SK-N-SH (cell line): ENCODE data around the gene PRIM1. TPM values are rescaled to one million over a fixed set of nuclear protein-coding genes. Genes with fewer than 3 reads are reported as not detected.

Experiments
- CTCF ChIA-PET: fragments of 300-600, 350-600 bp; formaldehyde crosslinking; extraction: SDS; loops from one replicate; lab custom pipeline; 2021; lab: Yijun Ruan, JAX
- POLR2A ChIA-PET: fragments of 350-600 bp; sonication (Branson Sonifier 250); formaldehyde crosslinking; extraction: SDS; loops from one replicate; lab custom pipeline; 2020; ENCODE audit warnings: antibody characterized with exemption, inconsistent platforms; lab: Yijun Ruan, JAX
- DNase-seq: peaks from one replicate; pipeline ENCODE4 v3.0.0; 2012
- H2AFZ ChIP-seq: fragments of 200-600 bp; sonication (generic); 2 replicates; pipeline ENCODE4 v1.8.1; 2016; ENCODE audit warnings: antibody characterized with exemption, mild to moderate bottlenecking, low read depth
- H3F3A ChIP-seq: fragments of 200-600 bp; sonication (generic); replicated peaks from 2 replicates; pipeline ENCODE3; 2016; ENCODE audit warnings: antibody characterized with exemption, mild to moderate bottlenecking; ENCODE audit not compliant: insufficient read depth
- H3K27ac ChIP-seq, 2 experiments: fragments of 200-500 bp in 1 of 2; fragments of 200-600 bp in 1 of 2; sonication (Bioruptor generic) in 1 of 2; sonication (generic), shearing (Covaris generic) in 1 of 2; 2 replicates each; pipeline versions ENCODE4 v1.5.1 to v1.6.1; 2014 to 2016; ENCODE audit warnings: low read depth in 2 of 2, inconsistent platforms in 1 of 2, low read length in 1 of 2, mild to moderate bottlenecking in 1 of 2, mixed read lengths in 1 of 2
- H3K27me3 ChIP-seq: fragments of 200-600 bp; sonication (generic), shearing (Covaris generic); 2 replicates; pipeline ENCODE4 v1.6.1; 2016; ENCODE audit warnings: mixed run types; ENCODE audit not compliant: insufficient read depth
- H3K36me3 ChIP-seq, 2 experiments: fragments of 200-500 bp in 1 of 2; fragments of 200-600 bp in 1 of 2; sonication (Bioruptor generic) in 1 of 2; sonication (generic) in 1 of 2; replicated peaks in 1 of 2; 2 replicates each; pipeline versions ENCODE3 to v1.5.1; 2014 to 2016; ENCODE audit warnings: low read length in 1 of 2, mild to moderate bottlenecking in 1 of 2; ENCODE audit not compliant: insufficient read depth in 2 of 2, control insufficient read depth in 1 of 2
- H3K4me1 ChIP-seq, 2 experiments: fragments of 200-500 bp in 1 of 2; fragments of 200-600 bp in 1 of 2; sonication (Bioruptor generic) in 1 of 2; sonication (generic), shearing (Covaris generic) in 1 of 2; 2 replicates each; pipeline versions ENCODE4 v1.5.1 to v1.6.1; 2014 to 2016; ENCODE audit warnings: low read depth in 1 of 2, low read length in 1 of 2, mixed run types in 1 of 2; ENCODE audit not compliant: insufficient read depth in 2 of 2, control insufficient read depth in 1 of 2
- H3K4me2 ChIP-seq: fragments of 200-600 bp; sonication (generic), shearing (Covaris generic); 2 replicates; pipeline ENCODE4 v1.6.1; 2017; ENCODE audit warnings: mixed run types
- H3K4me3 ChIP-seq, 2 experiments: fragments of 200-500 bp in 1 of 2; fragments of 200-600 bp in 1 of 2; sonication (Bioruptor generic) in 1 of 2; sonication (generic), shearing (Covaris generic) in 1 of 2; 2 replicates each; pipeline versions ENCODE4 v1.5.1 to v1.8.1; 2014 to 2016; ENCODE audit warnings: low read depth in 2 of 2, inconsistent platforms in 1 of 2, low read length in 1 of 2, mild to moderate bottlenecking in 1 of 2, mixed read lengths in 1 of 2, moderate library complexity in 1 of 2
- H3K79me2 ChIP-seq: fragments of 200-600 bp; sonication (generic); 2 replicates; pipeline ENCODE4 v1.8.1; 2017; ENCODE audit warnings: mild to moderate bottlenecking; ENCODE audit not compliant: insufficient read depth
- H3K9ac ChIP-seq: fragments of 200-600 bp; sonication (generic); 2 replicates; pipeline ENCODE4 v1.6.1; 2017; ENCODE audit warnings: mixed run types
- H3K9me2 ChIP-seq: fragments of 200-600 bp; sonication (generic); 2 replicates; pipeline ENCODE4 v1.6.1; 2017; ENCODE audit warnings: mixed run types
- H3K9me3 ChIP-seq: fragments of 200-600 bp; sonication (generic); 2 replicates; pipeline ENCODE4 v1.6.1; 2017; ENCODE audit warnings: mixed run types, mild to moderate bottlenecking, moderate library complexity
- H4K20me1 ChIP-seq: fragments of 200-600 bp; sonication (generic); 2 replicates; pipeline ENCODE4 v1.6.1; 2017; ENCODE audit warnings: mild to moderate bottlenecking, mixed run types; ENCODE audit not compliant: insufficient read depth
- CHD2 ChIP-seq: fragments of 150-350 bp; IDR thresholded peaks from 2 replicates; pipeline ENCODE4 v1.6.1; 2018; ENCODE audit warnings: low read length; ENCODE audit not compliant: partially characterized antibody
- EP300 ChIP-seq, 2 experiments: IDR thresholded peaks; 2 replicates each; pipeline versions ENCODE4 v1.4.0 to v1.6.1; 2012; ENCODE audit warnings: borderline replicate concordance in 1 of 2, low read depth in 1 of 2, low read length in 1 of 2
- EZH2phosphoT487 ChIP-seq: fragments of 200-600 bp; sonication (generic); IDR thresholded peaks from 2 replicates; pipeline ENCODE4 v1.6.1; 2017; ENCODE audit warnings: low read depth, mixed run types, mild to moderate bottlenecking, antibody characterized with exemption, moderate library complexity, borderline replicate concordance
- FOSL2 ChIP-seq: IDR thresholded peaks from 2 replicates; pipeline ENCODE4 v1.4.0; 2012; ENCODE audit warnings: low read depth, mild to moderate bottlenecking, moderate library complexity, borderline replicate concordance
- NFIC ChIP-seq: IDR thresholded peaks from 2 replicates; pipeline ENCODE4 v1.4.0; 2012; ENCODE audit warnings: borderline replicate concordance
- POLR2AphosphoS5 ChIP-seq: IDR thresholded peaks from 2 replicates; pipeline ENCODE4 v1.6.1; 2012; ENCODE audit warnings: low read depth, low read length
- SMC3 ChIP-seq: IDR thresholded peaks from 2 replicates; pipeline ENCODE4 v1.6.1; 2012; ENCODE audit warnings: low read depth, low read length, improper control_type of control experiment
- TAF1 ChIP-seq: IDR thresholded peaks from 2 replicates; pipeline ENCODE4 v1.6.1; 2012; ENCODE audit warnings: low read depth, mild to moderate bottlenecking, low read length, moderate library complexity, borderline replicate concordance
- TEAD4 ChIP-seq: IDR thresholded peaks from 2 replicates; pipeline ENCODE4 v1.4.0; 2012; ENCODE audit warnings: mild to moderate bottlenecking, borderline replicate concordance; ENCODE audit not compliant: insufficient read depth
- WGBS: methylation state at CpG from one replicate; pipeline ENCODE4 v1.1.6; 2017; ENCODE audit warnings: low lambda C conversion rate; 5-methylcytosine and 5-hydroxymethylcytosine counted together
- polyA plus RNA-seq, 3 experiments: library from polyadenylated mRNA; depleted of rRNA; stranded (reverse); fragments of >200 nt; gene quantifications; 2 replicates each; pipeline ENCODE4 v1.2.3, GENCODE V29; 2012
- TF ChIP-seq, protein P1 (sequence below): IDR thresholded peaks from 2 replicates; pipeline ENCODE4 v1.4.0; 2012; ENCODE audit warnings: low read depth, borderline replicate concordance

PRIM1 gene
- polyA plus RNA-seq, 1 of the 3 experiments (the other 2 are of a cell fraction): 10.9 TPM

- H3K4me3 ChIP-seq: no peak overlapping the region; a peak in 1 of 4 replicates
- H2AFZ ChIP-seq: no peak overlapping the region
- no peak for DNase-seq
- H3K4me1 ChIP-seq: peaks cover 28 to 29% of the 10 kb centered on the region in 2 experiments
- 100% methylated on average over 1 of the region's 1 CpG for WGBS
- POLR2A ChIA-PET: no interaction called here
- peaks cover 82% of the 10 kb centered on the region for H4K20me1 ChIP-seq
- no peak overlapping the region; the same call in 1 of the 2 replicates for H3K4me2 ChIP-seq
- CTCF ChIA-PET: no interaction called here
- no peaks in the 10 kb centered on the region for H3K9me3 ChIP-seq
- TF ChIP-seq POLR2AphosphoS5: no peak
- TF ChIP-seq FOSL2: no peak
- no peak for TF ChIP-seq CHD2
- no peak for TF ChIP-seq TAF1
- no peak for TF ChIP-seq NFIC
- H3F3A ChIP-seq: peaks cover 9% of the 10 kb centered on the region
- H3K9me2 ChIP-seq: no peaks in the 10 kb centered on the region
- H3K9ac ChIP-seq: no peak overlapping the region
- H3K27me3 ChIP-seq: no peaks in the 10 kb centered on the region
- H3K79me2 ChIP-seq: peaks cover 84% of the 10 kb centered on the region
- H3K27ac ChIP-seq: no peak overlapping the region
- peaks cover 40 to 50% of the 10 kb centered on the region in 2 experiments for H3K36me3 ChIP-seq
These were observed 31.4 kb downstream of the PRIM1 start for GRCh38 chr12:56720731-56721151.

DNA sequence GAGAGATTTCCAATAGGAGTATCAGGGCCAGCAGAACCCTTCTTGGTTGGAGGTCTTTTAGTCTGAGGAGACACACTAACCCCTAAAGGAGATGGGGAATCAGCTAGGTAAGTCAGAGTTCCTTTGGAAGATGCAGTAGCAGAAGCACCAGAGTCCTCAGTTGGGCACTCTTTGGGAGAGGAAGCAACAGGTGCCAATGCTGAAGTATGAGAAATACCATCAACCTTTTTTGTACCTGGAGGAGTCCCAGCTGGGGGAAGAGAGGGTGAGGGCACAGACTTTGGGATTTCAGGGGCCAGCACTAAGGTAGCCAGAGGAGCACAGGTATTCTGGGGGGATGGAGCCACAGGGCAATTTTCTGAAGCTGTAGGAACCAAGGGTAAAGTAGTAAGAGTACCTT is 33.1 kb downstream of the PRIM1 start:
- no peak overlapping the region for H3K9ac ChIP-seq
- H3K36me3 ChIP-seq: peaks cover 54 to 67% of the 10 kb centered on the region in 2 experiments
- H3K4me2 ChIP-seq: no peak overlapping the region
- POLR2A ChIA-PET: interaction anchor here (1.0 kb wide), 1 partner anchor 9 kb away, joined by 5 read pairs; no protein-coding TSS in a partner anchor
- H3K4me3 ChIP-seq: no peak overlapping the region
- H3F3A ChIP-seq: peaks cover 17% of the 10 kb centered on the region
- CTCF ChIA-PET: interaction anchor here (1.0 to 1.4 kb wide), 2 partner anchors 9 to 45 kb away, joined by 3 read pairs; no protein-coding TSS in a partner anchor
- no peaks in the 10 kb centered on the region for H3K27me3 ChIP-seq
- no peaks in the 10 kb centered on the region for H3K9me2 ChIP-seq
- H3K4me1 ChIP-seq: peaks cover 26 to 29% of the 10 kb centered on the region in 2 experiments
- TF ChIP-seq TEAD4 (no peak), EZH2phosphoT487 (no peak), TAF1 (no peak), EP300 (IDR thresholded peaks at IDR 0.05; ENCODE audit: borderline replicate concordance in 1 of 2, low read depth in 1 of 2, low read length in 1 of 2) (no peak), SMC3 (no peak)
- TF ChIP-seq, protein P1, sequence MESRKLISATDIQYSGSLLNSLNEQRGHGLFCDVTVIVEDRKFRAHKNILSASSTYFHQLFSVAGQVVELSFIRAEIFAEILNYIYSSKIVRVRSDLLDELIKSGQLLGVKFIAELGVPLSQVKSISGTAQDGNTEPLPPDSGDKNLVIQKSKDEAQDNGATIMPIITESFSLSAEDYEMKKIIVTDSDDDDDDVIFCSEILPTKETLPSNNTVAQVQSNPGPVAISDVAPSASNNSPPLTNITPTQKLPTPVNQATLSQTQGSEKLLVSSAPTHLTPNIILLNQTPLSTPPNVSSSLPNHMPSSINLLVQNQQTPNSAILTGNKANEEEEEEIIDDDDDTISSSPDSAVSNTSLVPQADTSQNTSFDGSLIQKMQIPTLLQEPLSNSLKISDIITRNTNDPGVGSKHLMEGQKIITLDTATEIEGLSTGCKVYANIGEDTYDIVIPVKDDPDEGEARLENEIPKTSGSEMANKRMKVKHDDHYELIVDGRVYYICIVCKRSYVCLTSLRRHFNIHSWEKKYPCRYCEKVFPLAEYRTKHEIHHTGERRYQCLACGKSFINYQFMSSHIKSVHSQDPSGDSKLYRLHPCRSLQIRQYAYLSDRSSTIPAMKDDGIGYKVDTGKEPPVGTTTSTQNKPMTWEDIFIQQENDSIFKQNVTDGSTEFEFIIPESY: no peak
- H3K9me3 ChIP-seq: no peaks in the 10 kb centered on the region
- DNase-seq: no peak
- H4K20me1 ChIP-seq: peaks cover 97% of the 10 kb centered on the region
- peaks cover 88% of the 10 kb centered on the region for H3K79me2 ChIP-seq
- H2AFZ ChIP-seq: no peak overlapping the region
- no peak overlapping the region for H3K27ac ChIP-seq
